Small intestine (tissue), 7 donors: ENCODE data around the gene MTMR3. TPM values are rescaled to one million over a fixed set of nuclear protein-coding genes. Genes with fewer than 3 reads are reported as not detected.

Source experiments
- DNase-seq, 2 donors: peaks; one replicate each; pipeline versions ENCODE4 v3.0.0 to v3.0.0-alpha.2; 2013
- FAIRE-seq: peaks from 2 replicates; lab custom pipeline; 2012; peaks lifted over from hg19 to GRCh38; lab: Jason Lieb, UNC
- H3K27ac ChIP-seq, 3 donors: one replicate each; pipeline ENCODE4 v1.5.1; 2013; ENCODE audit warnings: low read length in 2 of 3, mild to moderate bottlenecking in 2 of 3, control low read depth in 1 of 3, inconsistent platforms in 1 of 3, low read depth in 1 of 3, moderate library complexity in 1 of 3
- H3K27me3 ChIP-seq, 3 donors: one replicate each; pipeline ENCODE4 v1.6.1; 2013; ENCODE audit warnings: low read length in 3 of 3, inconsistent platforms in 1 of 3; ENCODE audit not compliant: control insufficient read depth in 3 of 3, insufficient read depth in 3 of 3
- H3K36me3 ChIP-seq, 3 donors: one replicate each; pipeline ENCODE4 v1.6.1; 2013; ENCODE audit warnings: low read length in 3 of 3, inconsistent platforms in 1 of 3, low read depth in 1 of 3, mild to moderate bottlenecking in 1 of 3, moderate library complexity in 1 of 3; ENCODE audit not compliant: control insufficient read depth in 3 of 3, insufficient read depth in 2 of 3
- H3K4me1 ChIP-seq, 3 donors: one replicate each; pipeline ENCODE4 v1.6.1; 2013; ENCODE audit warnings: low read length in 2 of 3, inconsistent platforms in 1 of 3, low read depth in 1 of 3, mild to moderate bottlenecking in 1 of 3, moderate library complexity in 1 of 3; ENCODE audit not compliant: control insufficient read depth in 3 of 3, insufficient read depth in 2 of 3
- H3K4me3 ChIP-seq, 3 donors: one replicate each; pipeline ENCODE4 v1.5.1; 2013; ENCODE audit warnings: low read length in 3 of 3, control low read depth in 1 of 3, inconsistent platforms in 1 of 3, low read depth in 1 of 3, mild to moderate bottlenecking in 1 of 3, moderate library complexity in 1 of 3
- H3K9me3 ChIP-seq, 2 donors: one replicate each; pipeline ENCODE4 v1.6.1; 2013; ENCODE audit warnings: low read depth in 1 of 2, low read length in 1 of 2; ENCODE audit not compliant: control insufficient read depth in 2 of 2, insufficient read depth in 1 of 2
- WGBS, 3 donors: extraction: QIAGEN DNeasy Blood & Tissue Kit; methylation state at CpG; one replicate each; pipeline ENCODE4 v1.1.7; 2013; 5-methylcytosine and 5-hydroxymethylcytosine counted together
- polyA plus RNA-seq, 4 donors: library from polyadenylated mRNA; stranded (reverse) in 3 of 4; unstranded in 1 of 4; fragments of 200-250 nt in 3 of 4; fragments of 120-200 nt in 1 of 4; gene quantifications; one replicate each; pipeline versions ENCODE4 v1.2.1 to v1.2.3, GENCODE V29; 2013
- donor health status: healthy with polysubstance abuse.
- donor health status: control.
- donor health status: control.
- donor health status: Bipolar disorder and iron deficiency.
- donor health status: healthy.

Gene MTMR3
- polyA plus RNA-seq, 4 donors = 9.2 to 31.8 (median 13.1) TPM

- 19 to 56% (median 32%) methylated on average over 4 of the region's 4 CpGs for WGBS, 3 donors
- H3K27me3 ChIP-seq = no peaks in the 10 kb centered on the region
- H3K36me3 ChIP-seq = peaks cover 18 to 64% (median 20%) of the 10 kb centered on the region in 3 donors
- peak; percentile 71 to 95 for DNase-seq
- no peak overlapping the region for H3K4me3 ChIP-seq
- no peak for FAIRE-seq
- H3K9me3 ChIP-seq = no peaks in the 10 kb centered on the region
- H3K4me1 ChIP-seq = peaks cover 0 to 5% (median 4%) of the 10 kb centered on the region in 3 donors
- peak overlapping the region; percentile 22 to 80 (median 30) for H3K27ac ChIP-seq
These were observed 144.2 kb downstream of the MTMR3 start for GRCh38 chr22:30027169-30027568.

GRCh38 chr22:30027791-30028190 is 144.8 kb downstream of the MTMR3 start:
- Histone ChIP-seq H3K4me1 (peaks cover 0 to 5% (median 4%) of the 10 kb centered on the region in 3 donors), H3K27ac (peak overlapping the region in 1 of 3 donors; percentile 28), H3K4me3 (no peak overlapping the region), H3K36me3 (peaks cover 18 to 61% (median 20%) of the 10 kb centered on the region in 3 donors), H3K27me3 (no peaks in the 10 kb centered on the region), H3K9me3 (no peaks in the 10 kb centered on the region)
- FAIRE-seq (no peak), DNase-seq (peak in 1 of 2 donors; percentile 62)
- 63 to 70% (median 69%) methylated on average over 4 of the region's 4 CpGs for WGBS, 3 donors

GRCh38 chr22:30028731-30029130 is 145.8 kb downstream of the MTMR3 start:
- DNase-seq = no peak
- Histone ChIP-seq H3K9me3 (no peaks in the 10 kb centered on the region), H3K4me1 (peaks cover 0 to 5% (median 4%) of the 10 kb centered on the region in 3 donors), H3K36me3 (peaks cover 11 to 58% (median 13%) of the 10 kb centered on the region in 3 donors), H3K27ac (no peak overlapping the region), H3K27me3 (no peaks in the 10 kb centered on the region), H3K4me3 (no peak overlapping the region)
- WGBS, 3 donors = 90 to 94% (median 94%) methylated on average over 6 of the region's 6 CpGs
- FAIRE-seq = no peak

GRCh38 chr22:30029512-30029911 is 146.5 kb downstream of the MTMR3 start:
- Histone ChIP-seq H3K27me3 (no peaks in the 10 kb centered on the region), H3K36me3 (peaks cover 11 to 54% (median 13%) of the 10 kb centered on the region in 3 donors), H3K9me3 (no peaks in the 10 kb centered on the region), H3K4me3 (no peak overlapping the region), H3K4me1 (peaks cover 0 to 5% (median 4%) of the 10 kb centered on the region in 3 donors), H3K27ac (no peak overlapping the region)
- DNase-seq (no peak), FAIRE-seq (no peak)

GRCh38 chr22:30030329-30030728 is 147.4 kb downstream of the MTMR3 start:
- FAIRE-seq (no peak), DNase-seq (no peak)
- H3K9me3 ChIP-seq = no peaks in the 10 kb centered on the region
- whole genome bisulfite sequencing, 3 donors = 90 to 96% (median 90%) methylated on average over 5 of the region's 5 CpGs
- H3K36me3 ChIP-seq = peaks cover 10 to 46% (median 11%) of the 10 kb centered on the region in 3 donors
- no peaks in the 10 kb centered on the region for H3K27me3 ChIP-seq
- peaks cover 0 to 5% (median 4%) of the 10 kb centered on the region in 3 donors for H3K4me1 ChIP-seq
- H3K4me3 ChIP-seq = no peak overlapping the region
- no peak overlapping the region for H3K27ac ChIP-seq

GRCh38 chr22:30031328-30031727 is 148.4 kb downstream of the MTMR3 start:
- no peaks in the 10 kb centered on the region for H3K27me3 ChIP-seq
- peaks cover 0 to 5% (median 4%) of the 10 kb centered on the region in 3 donors for H3K4me1 ChIP-seq
- H3K36me3 ChIP-seq = peaks cover 2 to 36% (median 9%) of the 10 kb centered on the region in 3 donors
- no peak for FAIRE-seq
- no peaks in the 10 kb centered on the region for H3K9me3 ChIP-seq
- H3K4me3 ChIP-seq = no peak overlapping the region
- 80 to 95% (median 88%) methylated on average over 3 of the region's 3 CpGs for WGBS, 3 donors
- no peak overlapping the region for H3K27ac ChIP-seq
- DNase-seq = no peak

GRCh38 chr22:30031764-30032455 is 148.9 kb downstream of the MTMR3 start:
- no peak overlapping the region for H3K4me3 ChIP-seq
- FAIRE-seq (no peak), DNase-seq (no peak)
- H3K27me3 ChIP-seq = no peaks in the 10 kb centered on the region
- peaks cover 2 to 30% (median 4%) of the 10 kb centered on the region in 3 donors for H3K36me3 ChIP-seq
- peaks cover 0 to 3% (median 0%) of the 10 kb centered on the region in 3 donors for H3K4me1 ChIP-seq
- 83 to 88% (median 87%) methylated on average over 2 of the region's 2 CpGs for whole genome bisulfite sequencing, 3 donors
- no peak overlapping the region for H3K27ac ChIP-seq
- H3K9me3 ChIP-seq = no peaks in the 10 kb centered on the region

- Histone ChIP-seq H3K27ac (no peak overlapping the region), H3K36me3 (peaks cover under 1 to 22% (median 2%) of the 10 kb centered on the region in 3 donors), H3K4me3 (no peak overlapping the region), H3K27me3 (no peaks in the 10 kb centered on the region), H3K4me1 (no peaks in the 10 kb centered on the region), H3K9me3 (no peaks in the 10 kb centered on the region)
- DNase-seq (no peak), FAIRE-seq (no peak)
- 79 to 88% (median 87%) methylated on average over 4 of the region's 4 CpGs for WGBS, 3 donors
These were observed 150.2 kb downstream of the MTMR3 start for GRCh38 chr22:30033137-30033536.
